Keratinocyte (primary cell): ENCODE results near the gene GFOD1. TPM values are rescaled to one million over a fixed set of nuclear protein-coding genes. Genes with fewer than 3 reads are reported as not detected.
A peak's percentile ranks its signal among the peaks of the same experiment; 100 is the strongest.
"Not testable (repeated sequence)": the region's sequence is repeated elsewhere in the genome, so short reads cannot be mapped to it uniquely, and the experiment has no call there.

Experiments used
- DNase-seq: peaks from one replicate; pipeline ENCODE4 v3.0.0-alpha.2; 2011; ENCODE audit warnings: low read depth, missing footprints, low spot score
- FAIRE-seq: peaks from 2 replicates; lab custom pipeline; 2011; peaks lifted over from hg19 to GRCh38; lab: Jason Lieb, UNC
- H2AFZ ChIP-seq: 2 replicates; pipeline ENCODE4 v1.6.0; 2012; ENCODE audit warnings: low read length, control low read depth, inconsistent platforms; ENCODE audit not compliant: control insufficient read depth
- H3K27ac ChIP-seq: 2 replicates; pipeline ENCODE4 v1.5.1; 2011; ENCODE audit warnings: low read length; ENCODE audit not compliant: control insufficient read depth, insufficient read depth
- H3K27me3 ChIP-seq: 3 replicates; pipeline ENCODE4 v1.6.0; 2011; ENCODE audit warnings: low read length; ENCODE audit not compliant: control insufficient read depth, insufficient read depth; ENCODE audit errors: extremely low read depth
- H3K36me3 ChIP-seq, 2 experiments: 2 replicates in 1 of 2; 3 replicates in 1 of 2; pipeline ENCODE4 v1.5.1; 2011; ENCODE audit warnings: low read length in 2 of 2, mild to moderate bottlenecking in 1 of 2; ENCODE audit not compliant: control insufficient read depth in 2 of 2, insufficient read depth in 2 of 2; ENCODE audit errors: extremely low read depth in 1 of 2
- H3K4me1 ChIP-seq: 3 replicates; pipeline ENCODE4 v1.5.1; 2011; ENCODE audit warnings: low read length; ENCODE audit not compliant: control insufficient read depth, insufficient read depth; ENCODE audit errors: extremely low read depth
- H3K4me2 ChIP-seq: 3 replicates; pipeline ENCODE4 v1.6.0; 2011; ENCODE audit warnings: low read depth, low read length; ENCODE audit not compliant: control insufficient read depth, insufficient read depth; ENCODE audit errors: extremely low read depth
- H3K4me3 ChIP-seq, 3 experiments: fragments of 200-600 bp in 1 of 3; sonication (generic) in 1 of 3; 2 replicates in 2 of 3; 3 replicates in 1 of 3; pipeline ENCODE4 v1.5.1; 2011 to 2016; ENCODE audit warnings: low read length in 3 of 3, mild to moderate bottlenecking in 3 of 3, control low read depth in 2 of 3, inconsistent platforms in 1 of 3, low read depth in 1 of 3, mixed read lengths in 1 of 3, mixed run types in 1 of 3, moderate library complexity in 1 of 3; ENCODE audit not compliant: control insufficient read depth in 2 of 3, insufficient read depth in 2 of 3; ENCODE audit errors: extremely low read depth in 1 of 3
- H3K79me2 ChIP-seq: 2 replicates; pipeline ENCODE4 v1.6.0; 2012; ENCODE audit warnings: low read length; ENCODE audit not compliant: control insufficient read depth, insufficient read depth
- H3K9ac ChIP-seq: 3 replicates; pipeline ENCODE4 v1.6.0; 2011; ENCODE audit warnings: low read length; ENCODE audit not compliant: control insufficient read depth, insufficient read depth; ENCODE audit errors: extremely low read depth
- H3K9me1 ChIP-seq: 3 replicates; pipeline ENCODE4 v1.6.0; 2011; ENCODE audit warnings: low read length; ENCODE audit not compliant: control insufficient read depth, insufficient read depth; ENCODE audit errors: extremely low read depth
- H3K9me3 ChIP-seq: 2 replicates; pipeline ENCODE4 v1.5.1; 2012; ENCODE audit warnings: low read depth, low read length; ENCODE audit not compliant: control insufficient read depth
- H4K20me1 ChIP-seq: 3 replicates; pipeline ENCODE4 v1.6.0; 2011; ENCODE audit warnings: low read length; ENCODE audit not compliant: control insufficient read depth, insufficient read depth; ENCODE audit errors: extremely low read depth
- CTCF ChIP-seq, 3 experiments: IDR thresholded peaks in 1 of 3; conservative IDR thresholded peaks in 1 of 3; optimal IDR thresholded peaks in 1 of 3; 2 replicates in 2 of 3; 3 replicates in 1 of 3; pipeline versions ENCODE3 to v1.5.1; 2011; ENCODE audit warnings: low read length in 3 of 3, mild to moderate bottlenecking in 3 of 3, moderate library complexity in 2 of 3, control low read depth in 1 of 3, inconsistent platforms in 1 of 3; ENCODE audit not compliant: insufficient read depth in 2 of 3; ENCODE audit errors: extremely low read depth in 1 of 3
- EZH2 ChIP-seq: IDR thresholded peaks from one replicate; pipeline ENCODE4 v1.6.1; 2012; ENCODE audit warnings: inconsistent platforms, mild to moderate bottlenecking, low read length, moderate library complexity
- dilution Hi-C: fragments of 300-500 bp; cut with MboI; formaldehyde crosslinking; loops from one replicate; pipeline ENCODE4 v1.7.0; 2020; ENCODE audit warnings: low sequenced_read_pairs; ENCODE audit not compliant: extremely low pct_ligation_motif_present
- polyA plus RNA-seq, 5 experiments: library from polyadenylated mRNA; depleted of rRNA in 3 of 5; stranded (reverse) in 3 of 5; stranded (forward) in 1 of 5; unstranded in 1 of 5; fragments of >200 nt; gene quantifications; 1 replicate in 1 of 5; 2 replicates in 3 of 5; 3 replicates in 1 of 5; pipeline versions ENCODE4 v1.2.1 to v1.2.3, GENCODE V29; 2011 to 2012; ENCODE audit warnings: missing spikeins in 2 of 5, low read depth in 1 of 5, low replicate concordance in 1 of 5

GFOD1 gene
- polyA plus RNA-seq, 1 donor (not counting 4 experiments of a cell fraction or from before 2014, with no cell fraction given), result 7.2 TPM

GRCh38 chr6:13444604-13445003 is 42.8 kb downstream of the GFOD1 start:
- dilution Hi-C loops, result no loop called here
- FAIRE-seq, result no peak
- H3K27ac ChIP-seq, result no peak overlapping the region
- H3K9me3 ChIP-seq, result no peaks in the 10 kb centered on the region
- H2AFZ ChIP-seq, result no peak overlapping the region
- H3K79me2 ChIP-seq, result peaks cover 24% of the 10 kb centered on the region
- no peak overlapping the region for H3K9ac ChIP-seq
- H4K20me1 ChIP-seq, result no peaks in the 10 kb centered on the region
- no peaks in the 10 kb centered on the region for H3K9me1 ChIP-seq
- no peak for TF ChIP-seq EZH2
- no peak for TF ChIP-seq CTCF (optimal IDR thresholded peaks at IDR 0.05 in 1 of 3, IDR thresholded peaks at IDR 0.05 in 1 of 3, conservative IDR thresholded peaks at IDR 0.05 in 1 of 3; ENCODE audit: extremely low read depth in 1 of 3, insufficient read depth in 2 of 3, low read length in 3 of 3)
- H3K4me2 ChIP-seq, result peak overlapping the region; percentile 31
- peaks cover 20% of the 10 kb centered on the region for H3K4me1 ChIP-seq
- H3K27me3 ChIP-seq, result no peaks in the 10 kb centered on the region
- DNase-seq, result no peak
- no peak overlapping the region for H3K4me3 ChIP-seq
- no peaks in the 10 kb centered on the region for H3K36me3 ChIP-seq

- H3K79me2 ChIP-seq, result peaks cover 26% of the 10 kb centered on the region
- FAIRE-seq, H3K27me3 ChIP-seq, H3K9ac ChIP-seq, H3K36me3 ChIP-seq, H4K20me1 ChIP-seq, H3K9me1 ChIP-seq, H3K4me3 ChIP-seq, H3K27ac ChIP-seq, DNase-seq, H3K9me3 ChIP-seq, H2AFZ ChIP-seq, H3K4me2 ChIP-seq, dilution Hi-C loops: not testable (repeated sequence)
- peaks cover 20% of the 10 kb centered on the region for H3K4me1 ChIP-seq
These were observed 43.4 kb downstream of the GFOD1 start for GRCh38 chr6:13443978-13444377.

DNA sequence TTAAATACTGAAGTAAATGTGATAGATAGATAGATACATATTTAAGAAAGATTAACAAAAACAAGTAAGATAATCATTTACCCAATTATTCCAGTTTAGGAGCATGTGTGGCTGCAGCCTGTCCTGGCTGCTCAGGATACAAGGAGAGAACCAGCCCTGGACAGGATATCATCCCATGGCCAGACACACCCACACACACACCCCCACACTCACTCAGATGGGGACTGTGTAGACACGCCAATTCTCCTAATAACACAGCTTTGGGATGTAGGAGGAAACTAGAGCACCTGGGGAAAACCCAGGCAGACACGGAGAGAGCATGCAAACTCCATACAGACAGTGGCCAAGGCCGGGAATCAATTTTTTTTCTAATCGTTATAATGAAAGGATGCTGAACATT is 45.6 kb downstream of the GFOD1 start:
- no peak overlapping the region for H3K27ac ChIP-seq
- H2AFZ ChIP-seq, result no peak overlapping the region
- H3K27me3 ChIP-seq, result no peaks in the 10 kb centered on the region
- H3K4me2 ChIP-seq, result no peak overlapping the region
- H3K79me2 ChIP-seq, result peaks cover 31% of the 10 kb centered on the region
- no peaks in the 10 kb centered on the region for H3K9me3 ChIP-seq
- no peaks in the 10 kb centered on the region for H3K9me1 ChIP-seq
- H3K4me3 ChIP-seq, result no peak overlapping the region
- TF ChIP-seq EZH2 (no peak), CTCF (optimal IDR thresholded peaks at IDR 0.05 in 1 of 3, IDR thresholded peaks at IDR 0.05 in 1 of 3, conservative IDR thresholded peaks at IDR 0.05 in 1 of 3; ENCODE audit: extremely low read depth in 1 of 3, insufficient read depth in 2 of 3, low read length in 3 of 3) (no peak)
- H3K4me1 ChIP-seq, result peaks cover 8% of the 10 kb centered on the region
- no peak overlapping the region for H3K9ac ChIP-seq
- FAIRE-seq, result no peak
- no peak for DNase-seq
- H4K20me1 ChIP-seq, result no peaks in the 10 kb centered on the region
- dilution Hi-C loops, result no loop called here
- H3K36me3 ChIP-seq, result no peaks in the 10 kb centered on the region
